AG08395 (cell line): ENCODE data around the gene WDR11.

Source experiments
- DNase-seq: peaks from one replicate; pipeline ENCODE4 v3.0.0; 2012; ENCODE audit warnings: mixed read lengths, low spot score

Gene WDR11, protein sequence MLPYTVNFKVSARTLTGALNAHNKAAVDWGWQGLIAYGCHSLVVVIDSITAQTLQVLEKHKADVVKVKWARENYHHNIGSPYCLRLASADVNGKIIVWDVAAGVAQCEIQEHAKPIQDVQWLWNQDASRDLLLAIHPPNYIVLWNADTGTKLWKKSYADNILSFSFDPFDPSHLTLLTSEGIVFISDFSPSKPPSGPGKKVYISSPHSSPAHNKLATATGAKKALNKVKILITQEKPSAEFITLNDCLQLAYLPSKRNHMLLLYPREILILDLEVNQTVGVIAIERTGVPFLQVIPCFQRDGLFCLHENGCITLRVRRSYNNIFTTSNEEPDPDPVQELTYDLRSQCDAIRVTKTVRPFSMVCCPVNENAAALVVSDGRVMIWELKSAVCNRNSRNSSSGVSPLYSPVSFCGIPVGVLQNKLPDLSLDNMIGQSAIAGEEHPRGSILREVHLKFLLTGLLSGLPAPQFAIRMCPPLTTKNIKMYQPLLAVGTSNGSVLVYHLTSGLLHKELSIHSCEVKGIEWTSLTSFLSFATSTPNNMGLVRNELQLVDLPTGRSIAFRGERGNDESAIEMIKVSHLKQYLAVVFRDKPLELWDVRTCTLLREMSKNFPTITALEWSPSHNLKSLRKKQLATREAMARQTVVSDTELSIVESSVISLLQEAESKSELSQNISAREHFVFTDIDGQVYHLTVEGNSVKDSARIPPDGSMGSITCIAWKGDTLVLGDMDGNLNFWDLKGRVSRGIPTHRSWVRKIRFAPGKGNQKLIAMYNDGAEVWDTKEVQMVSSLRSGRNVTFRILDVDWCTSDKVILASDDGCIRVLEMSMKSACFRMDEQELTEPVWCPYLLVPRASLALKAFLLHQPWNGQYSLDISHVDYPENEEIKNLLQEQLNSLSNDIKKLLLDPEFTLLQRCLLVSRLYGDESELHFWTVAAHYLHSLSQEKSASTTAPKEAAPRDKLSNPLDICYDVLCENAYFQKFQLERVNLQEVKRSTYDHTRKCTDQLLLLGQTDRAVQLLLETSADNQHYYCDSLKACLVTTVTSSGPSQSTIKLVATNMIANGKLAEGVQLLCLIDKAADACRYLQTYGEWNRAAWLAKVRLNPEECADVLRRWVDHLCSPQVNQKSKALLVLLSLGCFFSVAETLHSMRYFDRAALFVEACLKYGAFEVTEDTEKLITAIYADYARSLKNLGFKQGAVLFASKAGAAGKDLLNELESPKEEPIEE

DNA sequence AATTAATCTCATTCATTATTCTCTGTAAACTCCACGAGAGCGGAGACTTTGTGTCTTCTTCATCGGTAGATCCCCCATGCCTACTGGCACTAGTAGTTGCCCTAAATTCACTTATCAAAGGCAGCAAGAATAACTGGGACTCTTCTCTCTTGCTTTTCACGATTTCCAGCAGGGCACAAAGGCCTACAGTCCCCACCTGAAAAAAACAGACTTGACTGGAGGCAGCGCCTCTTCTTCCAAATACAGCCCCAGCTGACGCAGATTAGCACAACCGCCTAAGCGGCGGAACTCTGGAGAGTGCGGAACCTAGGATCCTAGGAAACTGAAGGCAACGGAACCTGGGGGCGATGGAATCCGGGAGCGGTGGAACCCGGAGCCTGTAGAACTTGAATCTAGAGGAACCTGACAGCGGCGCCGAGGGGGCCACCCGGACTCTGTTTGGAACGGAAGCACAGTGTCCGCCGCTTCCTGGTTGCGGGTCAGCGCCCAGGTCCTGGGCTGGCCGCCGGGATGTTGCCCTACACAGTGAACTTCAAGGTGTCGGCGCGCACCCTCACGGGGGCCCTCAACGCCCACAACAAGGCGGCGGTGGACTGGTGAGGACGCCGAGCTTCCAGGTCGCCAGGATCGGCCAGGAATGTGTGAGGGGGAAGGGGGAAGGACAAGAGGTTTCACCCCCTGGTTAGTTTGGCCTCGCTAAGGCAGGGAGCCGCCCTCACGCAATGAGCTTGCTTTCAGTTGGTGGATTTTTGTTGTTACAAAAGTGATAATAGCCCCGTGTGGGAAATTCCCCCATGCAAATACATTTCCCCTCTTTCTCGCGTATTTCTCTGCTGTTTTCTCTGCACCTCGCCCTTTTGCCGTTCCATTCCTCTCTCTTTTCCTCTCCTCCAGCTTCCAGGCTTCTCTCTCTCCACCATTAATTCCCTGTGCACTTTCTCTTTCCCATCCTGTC is at the start of gene WDR11:
TSS of gene WDR11 (plus strand) at position 452 of the 955 bp plus-strand sequence. CDS start at position 511, 59 bp downstream.
- DNase-seq, result peak; percentile 92

DNA sequence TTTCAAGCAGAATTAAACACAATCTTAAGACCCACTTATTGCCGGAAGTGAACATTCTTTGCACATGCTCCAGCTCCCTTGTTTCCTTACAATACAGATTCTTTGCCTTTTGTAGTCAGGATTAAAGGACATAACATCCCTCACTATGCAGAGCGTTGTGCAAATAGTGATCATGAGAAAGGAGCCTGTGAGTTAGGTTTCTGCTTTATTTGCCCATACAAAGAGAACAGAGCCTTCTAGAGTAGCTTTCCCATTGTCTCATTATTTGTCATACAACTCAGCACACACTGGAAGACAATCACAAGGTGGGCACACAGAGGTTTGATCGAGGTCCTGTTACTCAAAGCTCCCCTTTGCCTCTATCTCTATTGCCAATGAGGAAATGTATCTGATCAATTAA is 48.2 kb upstream of the WDR11 start:
- DNase-seq, result no peak

DNA sequence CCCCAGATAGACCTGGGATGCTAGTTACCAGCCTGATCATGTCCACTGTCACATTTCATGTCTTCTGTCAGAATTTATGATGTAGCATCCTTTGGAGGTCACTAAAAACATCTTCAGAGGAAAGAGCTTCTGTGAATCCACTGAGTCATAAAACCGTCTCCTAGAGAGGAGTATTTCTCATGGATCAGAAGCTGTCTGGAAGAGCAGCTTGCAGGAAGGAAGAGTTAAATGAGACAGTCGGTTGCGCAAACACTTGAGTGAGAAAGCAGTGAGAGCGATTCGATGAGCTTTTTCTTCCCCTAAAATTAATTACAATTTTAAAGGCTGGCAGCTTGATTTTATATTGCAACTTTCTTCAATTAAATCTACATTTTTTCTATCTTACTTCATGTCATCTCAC is 47.2 kb upstream of the WDR11 start:
- DNase-seq, result no peak

DNA sequence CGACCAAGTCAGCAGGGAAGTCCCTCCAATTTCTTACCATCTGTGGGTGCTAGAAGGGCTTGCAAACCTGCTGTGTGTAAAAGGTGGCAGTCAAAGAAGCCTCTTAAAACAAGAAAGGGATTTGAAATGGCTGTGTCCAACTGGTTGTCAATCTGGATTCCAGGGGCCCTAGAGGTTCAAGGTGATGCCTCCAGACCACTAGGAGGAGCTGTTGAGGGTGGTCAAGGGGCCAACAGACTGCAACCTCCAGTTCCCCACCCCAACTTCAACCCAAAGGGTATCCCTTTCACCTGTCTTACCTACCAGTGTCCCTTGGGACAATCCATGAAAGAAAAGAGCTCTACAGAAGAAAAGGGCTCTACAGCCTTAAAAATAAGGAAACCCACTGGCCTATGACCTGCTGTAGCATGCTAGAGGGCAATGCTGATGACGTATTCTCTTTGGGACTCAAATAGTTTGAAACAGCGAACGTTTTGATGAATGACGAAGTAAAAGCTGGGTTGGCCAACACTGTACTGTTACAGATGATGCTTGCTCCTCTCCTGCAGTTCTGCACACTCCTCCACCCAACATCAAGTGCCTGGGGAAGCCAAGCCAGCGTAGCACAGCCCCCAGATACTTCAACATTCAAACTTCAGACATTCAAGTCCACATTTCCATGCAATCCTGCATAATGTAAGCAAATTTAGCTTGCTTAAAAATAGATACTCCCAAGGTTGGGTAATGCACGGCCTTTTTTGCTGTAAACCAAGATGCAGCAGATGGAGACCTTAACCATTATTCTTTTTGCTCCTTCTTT is 45.9 kb upstream of the WDR11 start:
- DNase-seq, result no peak

DNA sequence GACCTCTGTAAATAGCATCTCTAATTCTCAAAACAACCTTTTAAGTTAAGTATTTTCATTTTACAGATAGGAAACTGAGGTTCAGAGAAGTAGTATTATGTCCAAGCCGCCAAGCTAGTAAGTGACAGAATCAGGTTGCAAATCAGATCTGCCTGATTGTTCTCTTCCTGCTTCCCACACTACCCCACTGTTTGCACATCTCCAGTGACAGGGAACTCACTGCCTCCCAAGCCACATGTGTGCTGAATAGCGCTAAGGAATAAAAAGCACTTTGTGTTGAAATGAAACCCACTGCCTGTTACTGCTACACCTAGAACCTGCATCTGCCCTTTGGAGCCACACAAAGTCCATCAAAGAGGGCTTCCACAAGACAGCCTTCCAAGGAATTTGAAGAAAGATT is 45.1 kb upstream of the WDR11 start:
- no peak for DNase-seq

DNA sequence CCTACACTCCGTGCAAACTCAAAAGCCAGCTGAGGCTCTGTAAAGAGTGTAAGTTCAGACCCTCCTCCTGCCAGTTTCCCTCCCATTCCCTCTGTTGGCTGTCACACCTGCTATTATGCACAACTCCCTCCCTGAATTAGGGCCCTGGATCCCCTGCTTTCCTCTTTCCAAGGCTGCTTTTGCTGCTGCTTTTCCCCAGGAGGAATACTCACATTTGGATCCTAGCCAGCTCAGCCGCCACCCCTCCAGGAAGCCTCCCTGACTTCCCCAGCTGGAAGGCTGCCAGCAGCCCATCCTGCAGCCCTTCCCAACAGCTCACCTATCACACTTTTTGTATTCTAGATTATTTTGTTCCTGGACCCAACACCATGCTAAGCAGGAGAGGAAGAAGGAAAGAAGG is 40.9 kb upstream of the WDR11 start:
- no peak for DNase-seq

DNA sequence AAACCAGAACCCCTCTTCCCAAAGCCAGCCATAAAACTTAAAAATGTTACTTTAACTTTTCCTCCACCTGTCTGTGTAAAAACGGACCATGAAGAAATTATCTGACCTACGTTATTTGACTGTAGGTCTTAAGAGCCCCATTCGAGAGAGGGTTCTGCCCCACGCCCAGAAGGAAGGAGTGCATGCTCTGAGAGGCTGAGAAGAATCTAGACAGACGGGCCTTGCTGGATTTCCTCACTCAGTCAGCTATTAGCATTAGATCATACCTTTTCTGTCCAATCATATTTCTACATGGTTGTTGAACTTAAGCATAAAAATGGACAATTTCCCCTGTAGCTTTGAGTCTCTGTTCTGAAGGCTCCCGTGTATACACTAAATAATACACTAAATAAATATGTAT is 38.1 kb upstream of the WDR11 start:
- no peak for DNase-seq

DNA sequence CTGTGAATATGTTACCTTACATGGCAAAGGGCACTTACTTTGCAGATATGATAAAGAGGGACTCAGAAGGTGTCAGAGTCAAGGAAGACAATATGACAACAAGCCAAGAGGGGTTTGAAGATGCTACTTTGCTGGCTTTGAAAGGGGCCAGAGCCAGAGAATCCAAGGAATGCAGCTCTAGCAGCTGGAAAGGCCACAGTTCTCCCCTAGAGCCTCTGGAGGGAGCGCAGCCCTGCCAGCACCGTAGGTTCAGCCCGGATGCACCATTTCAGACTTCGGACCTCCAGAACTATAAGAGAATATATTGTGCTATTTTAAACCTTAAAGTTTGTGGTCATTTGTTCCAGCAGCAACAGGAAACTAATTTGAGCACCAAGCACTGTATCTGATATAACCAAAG is 32.9 kb upstream of the WDR11 start:
- no peak for DNase-seq

DNA sequence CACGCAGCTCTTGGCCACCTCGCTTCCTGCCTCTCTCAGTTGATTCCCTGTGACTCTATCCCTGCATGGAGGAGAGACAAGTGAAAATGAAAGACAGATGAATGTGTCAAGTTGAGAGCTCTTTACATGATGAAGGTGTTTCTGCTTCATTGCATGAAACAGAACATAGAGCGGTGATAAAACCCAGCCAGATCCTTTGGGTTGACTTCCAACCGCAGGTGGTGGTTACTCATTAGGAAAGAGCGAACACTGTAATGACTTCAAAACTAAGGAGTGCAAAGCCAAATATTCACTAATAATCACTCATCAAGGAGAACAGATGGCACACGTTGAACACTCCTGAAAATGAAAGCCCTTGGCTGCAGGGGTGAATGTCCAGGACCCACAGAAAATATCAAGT is 31.8 kb upstream of the WDR11 start:
- DNase-seq, result no peak

DNA sequence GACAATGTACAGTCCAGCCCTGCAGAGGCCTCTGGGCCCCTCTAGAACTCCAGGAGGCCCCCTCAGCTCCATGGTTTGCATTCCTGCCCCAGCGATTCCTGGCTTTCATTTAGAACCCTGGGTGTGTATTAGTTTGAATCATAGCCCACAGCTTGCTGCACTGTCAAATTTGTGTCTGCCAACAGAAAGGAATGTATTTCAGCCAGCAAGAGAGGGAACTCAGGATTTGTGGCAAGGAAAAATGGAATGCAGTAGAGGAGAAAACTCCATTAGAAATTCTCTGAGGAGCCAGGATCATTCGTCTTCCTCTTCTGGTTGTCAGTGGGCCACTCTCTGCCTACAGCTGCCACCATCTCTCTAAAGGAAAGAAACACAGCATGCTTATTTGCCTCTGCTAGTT is 27.9 kb upstream of the WDR11 start:
- no peak for DNase-seq

DNA sequence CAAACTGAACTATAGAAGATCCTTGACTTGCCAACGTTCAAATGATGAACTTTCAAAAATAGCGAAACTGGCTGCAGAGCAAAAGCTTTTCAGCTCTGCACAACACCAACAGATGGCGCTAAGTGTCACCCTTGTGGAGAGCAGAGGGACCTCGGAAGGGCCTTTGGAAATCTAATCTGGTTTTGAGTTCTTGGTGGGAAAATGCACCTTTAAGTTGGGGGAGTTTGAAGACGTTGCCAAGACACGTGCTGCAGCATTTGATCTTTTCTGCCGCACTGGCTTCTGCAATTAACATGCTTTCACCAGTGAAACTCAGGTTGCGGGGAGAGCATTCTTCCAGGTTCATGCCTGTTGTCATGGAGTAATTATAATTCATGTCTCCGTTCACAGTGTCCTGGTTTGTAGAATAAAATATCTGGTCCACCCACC is 26.3 kb upstream of the WDR11 start:
- DNase-seq, result no peak

DNA sequence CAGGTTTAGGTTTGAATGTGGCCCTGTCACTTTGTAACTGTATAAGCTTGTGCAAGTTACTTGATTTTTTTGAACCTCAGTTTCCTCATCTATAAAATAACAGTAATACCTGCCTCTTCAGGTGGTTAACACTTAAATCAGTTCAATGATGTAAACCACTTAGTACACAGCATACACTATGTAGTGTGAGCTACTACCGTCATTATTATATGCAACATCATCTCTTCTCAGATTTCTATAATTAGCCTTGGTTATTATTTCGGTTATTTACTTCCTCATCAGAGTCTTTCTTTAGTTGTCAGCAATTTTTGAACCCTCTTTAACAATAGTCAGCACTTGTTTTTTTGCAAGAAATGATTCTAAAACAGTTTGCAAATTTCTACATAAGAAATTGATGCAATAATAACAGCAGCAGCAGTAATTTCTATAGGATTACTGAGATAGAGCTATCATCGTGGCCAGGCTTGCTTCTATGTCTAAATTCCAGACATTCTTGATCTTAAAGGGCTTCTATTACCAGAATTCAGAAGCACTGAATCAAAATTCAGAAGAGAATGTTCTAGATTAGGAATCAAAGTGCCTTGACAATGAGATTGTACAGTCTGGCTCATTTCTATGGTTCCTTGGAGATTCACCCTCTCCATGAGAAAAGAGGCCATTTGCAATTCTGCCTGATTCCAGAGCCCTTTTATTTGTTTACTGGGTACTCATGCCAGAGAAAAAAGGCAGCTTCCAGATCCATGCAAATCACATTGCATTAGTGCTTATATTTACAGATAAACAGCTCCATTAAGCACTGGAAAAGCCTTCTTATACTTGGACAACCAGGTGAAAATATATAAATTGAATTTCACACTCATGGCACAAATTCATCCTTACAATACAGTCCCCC is 25.0 kb upstream of the WDR11 start:
- no peak for DNase-seq

DNA sequence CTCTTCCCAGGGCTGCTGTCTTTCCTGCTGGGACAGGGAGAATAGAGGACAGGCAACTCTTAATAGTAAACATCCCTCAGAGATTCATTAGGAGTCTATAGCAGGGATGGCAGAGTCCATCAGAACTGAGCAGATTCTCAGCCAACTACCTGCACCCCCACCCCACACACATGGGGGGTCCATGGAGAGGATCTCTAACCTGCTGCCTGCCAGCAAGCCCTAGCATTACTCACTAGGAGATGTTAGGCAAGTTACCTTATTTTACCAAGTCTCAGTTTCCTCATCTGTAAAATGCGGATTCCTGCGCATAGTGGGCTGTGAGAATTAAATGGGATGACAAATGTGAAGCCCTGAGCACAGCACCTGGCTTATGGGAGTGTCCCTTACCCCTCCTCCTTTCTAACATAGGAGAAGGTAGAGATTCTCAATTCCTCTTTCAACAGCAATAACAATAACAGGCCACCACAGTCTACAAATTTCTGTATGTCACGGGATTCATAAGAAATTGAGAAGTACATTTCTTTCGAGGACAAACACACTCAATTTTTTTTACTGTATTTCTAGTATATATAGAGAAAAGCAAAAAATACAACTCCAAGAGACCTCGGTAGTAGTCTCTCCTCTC is 23.8 kb upstream of the WDR11 start:
- no peak for DNase-seq

DNA sequence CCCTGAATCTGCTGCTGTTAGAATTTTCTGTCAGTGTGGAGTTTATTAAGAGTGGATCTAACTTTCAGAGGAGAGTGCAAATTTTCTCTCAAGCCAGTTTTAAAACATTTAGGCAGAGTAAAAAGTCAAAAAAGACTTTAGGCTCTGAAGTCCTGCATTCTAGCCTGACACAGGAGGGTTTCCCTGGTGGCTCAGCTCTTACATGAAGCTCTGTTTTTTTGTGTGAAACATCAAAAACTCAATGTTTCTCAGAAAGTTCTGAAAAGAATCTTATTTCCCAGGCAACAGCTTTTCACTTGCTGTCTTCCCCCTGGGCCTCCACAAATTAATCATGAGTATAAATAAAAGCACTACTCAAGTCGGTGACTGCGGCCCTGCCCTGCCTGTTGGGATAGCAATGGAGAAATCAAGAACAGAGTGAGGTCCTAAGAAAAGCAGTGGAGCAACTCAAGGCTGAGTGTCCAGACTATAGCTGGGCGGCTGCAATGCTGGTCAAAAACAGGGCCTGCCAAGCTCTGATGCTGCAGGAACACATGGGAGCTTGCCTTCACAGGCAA is 22.3 kb upstream of the WDR11 start:
- no peak for DNase-seq

DNA sequence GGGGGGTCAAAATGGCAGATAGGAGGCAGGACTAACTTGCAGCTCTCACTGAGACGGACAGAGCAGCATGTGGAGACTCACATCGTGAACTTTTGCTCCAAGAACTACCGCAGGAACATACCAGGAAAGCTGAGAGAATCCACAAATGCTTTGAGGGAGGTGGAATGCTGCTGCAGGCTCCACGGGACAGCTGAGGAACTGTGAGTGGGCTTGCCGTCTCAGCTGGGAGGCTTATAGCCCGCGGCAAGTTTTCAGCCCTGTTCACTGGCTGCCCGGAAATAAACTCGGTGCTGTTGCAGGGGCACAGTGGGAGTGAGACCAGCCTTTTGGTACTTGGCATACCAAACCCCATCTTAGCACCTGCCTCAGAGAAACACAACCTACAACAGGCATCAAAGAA is 19.1 kb upstream of the WDR11 start:
- no peak for DNase-seq

DNA sequence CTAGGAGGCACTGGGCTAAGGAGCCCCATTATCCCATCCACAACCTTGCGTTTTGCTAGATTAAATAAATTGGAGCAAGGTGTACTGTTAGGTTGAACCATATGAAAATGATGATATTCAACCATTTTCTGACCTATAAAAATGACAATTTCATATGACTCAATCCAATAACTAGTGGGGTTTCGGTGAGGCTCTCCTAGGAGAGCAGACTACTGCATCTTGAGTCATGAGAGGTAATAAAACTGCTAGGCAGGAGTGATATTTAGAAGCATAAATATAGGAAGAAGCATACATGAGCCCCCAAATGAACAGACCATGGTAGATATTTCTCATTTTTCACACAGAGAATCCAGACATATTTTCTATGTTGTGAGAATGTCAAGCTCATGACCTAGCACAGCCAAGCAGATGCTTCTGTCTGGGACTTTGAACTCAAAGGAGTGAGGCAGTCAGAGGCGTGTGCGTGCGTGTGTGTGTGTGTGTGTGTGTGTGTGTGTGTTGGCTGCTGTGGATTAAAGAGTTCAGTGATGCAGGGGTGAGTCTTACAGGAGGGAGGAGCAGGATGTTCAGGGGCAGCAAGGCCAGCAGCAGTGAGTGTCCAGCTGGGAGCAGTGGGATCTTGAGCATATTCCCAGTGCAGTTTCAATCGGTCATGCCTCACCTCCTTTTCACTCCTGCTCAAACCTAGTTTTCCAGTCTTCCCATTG is 17.8 kb upstream of the WDR11 start:
- DNase-seq, result no peak

DNA sequence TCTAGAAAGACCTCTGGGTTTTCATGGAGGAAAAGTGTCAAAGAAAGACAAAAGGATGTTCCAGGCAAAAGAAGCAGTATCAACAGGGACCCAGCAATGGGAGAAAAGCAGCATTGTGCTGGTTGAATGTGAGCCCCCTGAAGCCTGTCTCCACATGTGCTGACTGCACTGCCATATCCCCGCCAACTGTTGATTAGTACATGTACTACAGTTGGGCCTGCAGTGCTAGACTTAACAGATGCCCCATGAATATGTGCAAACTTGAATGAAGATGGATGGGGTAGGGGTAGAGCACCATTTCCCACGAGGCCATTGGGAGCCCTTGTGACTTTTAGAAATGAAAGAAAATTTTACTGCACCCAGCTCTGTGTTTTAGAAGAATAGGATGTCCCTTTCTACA is 15.6 kb upstream of the WDR11 start:
- no peak for DNase-seq

DNA sequence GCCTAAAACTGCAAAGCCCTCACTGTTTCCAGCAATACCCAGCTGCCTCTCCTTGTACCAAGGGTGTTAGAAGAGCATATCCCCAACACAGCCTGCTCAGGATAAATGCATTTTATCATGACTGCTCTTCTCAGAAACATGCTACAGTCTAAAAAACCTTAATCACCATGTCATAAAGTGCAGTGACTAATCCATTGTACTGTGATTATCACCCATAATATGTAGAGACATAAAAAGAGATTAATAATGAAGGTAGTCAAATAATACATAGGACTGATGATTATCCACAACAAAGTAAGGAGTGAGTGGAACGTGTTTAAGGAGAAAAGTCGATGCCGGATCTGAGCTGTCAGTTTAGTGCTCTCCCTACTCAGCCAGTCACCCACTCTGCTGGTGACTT is 12.2 kb upstream of the WDR11 start:
- DNase-seq, result no peak
